Measurements from ENCODE around the gene AQP9.
"Not testable (repeated sequence)": the region's sequence is repeated elsewhere in the genome, so short reads cannot be mapped to it uniquely, and the experiment has no call there.

The AQP9 gene

DNA sequence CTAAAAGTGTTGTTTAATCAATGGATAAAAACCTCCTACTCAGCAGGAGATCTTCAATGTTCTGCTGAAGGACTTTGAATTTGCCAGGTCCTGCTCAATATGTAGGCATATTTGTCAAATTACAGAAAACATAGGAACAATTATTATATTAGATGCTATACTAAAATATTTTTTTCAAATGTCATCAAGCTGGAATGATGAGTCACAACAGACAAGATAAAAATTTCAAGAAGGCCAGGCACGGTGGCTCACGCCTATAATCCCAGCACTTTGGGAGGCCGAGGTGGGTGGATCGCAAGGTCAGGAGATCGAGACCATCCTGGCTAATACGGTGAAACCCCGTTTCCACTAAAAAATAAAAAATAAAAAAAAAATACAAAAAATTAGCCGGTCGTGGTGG, 68.0 kb downstream of the AQP9 start:
- DNase-seq (ENCODE audit: low read depth), result no peak
- no peak overlapping the region for H3K4me3 ChIP-seq (ENCODE audit: low read depth, low read length)
- TF ChIP-seq, protein P1, sequence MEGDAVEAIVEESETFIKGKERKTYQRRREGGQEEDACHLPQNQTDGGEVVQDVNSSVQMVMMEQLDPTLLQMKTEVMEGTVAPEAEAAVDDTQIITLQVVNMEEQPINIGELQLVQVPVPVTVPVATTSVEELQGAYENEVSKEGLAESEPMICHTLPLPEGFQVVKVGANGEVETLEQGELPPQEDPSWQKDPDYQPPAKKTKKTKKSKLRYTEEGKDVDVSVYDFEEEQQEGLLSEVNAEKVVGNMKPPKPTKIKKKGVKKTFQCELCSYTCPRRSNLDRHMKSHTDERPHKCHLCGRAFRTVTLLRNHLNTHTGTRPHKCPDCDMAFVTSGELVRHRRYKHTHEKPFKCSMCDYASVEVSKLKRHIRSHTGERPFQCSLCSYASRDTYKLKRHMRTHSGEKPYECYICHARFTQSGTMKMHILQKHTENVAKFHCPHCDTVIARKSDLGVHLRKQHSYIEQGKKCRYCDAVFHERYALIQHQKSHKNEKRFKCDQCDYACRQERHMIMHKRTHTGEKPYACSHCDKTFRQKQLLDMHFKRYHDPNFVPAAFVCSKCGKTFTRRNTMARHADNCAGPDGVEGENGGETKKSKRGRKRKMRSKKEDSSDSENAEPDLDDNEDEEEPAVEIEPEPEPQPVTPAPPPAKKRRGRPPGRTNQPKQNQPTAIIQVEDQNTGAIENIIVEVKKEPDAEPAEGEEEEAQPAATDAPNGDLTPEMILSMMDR (IDR thresholded peaks at IDR 0.05; ENCODE audit: insufficient read depth, low read depth, low read length, missing control alignments), result no peak

DNA sequence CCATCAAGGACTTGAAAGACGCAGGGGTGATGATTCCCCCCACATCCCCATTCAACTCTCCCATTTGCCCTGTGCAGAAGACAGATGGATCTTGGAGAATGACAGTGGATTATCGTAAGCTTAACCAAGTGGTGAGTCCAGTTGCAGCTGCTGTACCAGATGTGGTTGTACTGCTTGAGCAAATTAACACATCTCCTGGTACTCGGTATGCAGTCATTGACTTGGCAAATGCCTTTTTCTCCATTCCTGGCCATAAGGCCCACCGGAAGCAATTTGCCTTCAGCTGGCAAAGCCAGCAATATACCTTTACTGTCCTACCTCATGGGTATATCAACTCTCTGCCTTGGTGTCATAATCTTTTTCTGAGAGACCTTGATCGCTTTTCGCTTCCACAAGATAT, 70.0 kb downstream of the AQP9 start:
- not testable (repeated sequence) for DNase-seq (ENCODE audit: low read depth); H3K4me3 ChIP-seq (ENCODE audit: low read depth, low read length)

DNA sequence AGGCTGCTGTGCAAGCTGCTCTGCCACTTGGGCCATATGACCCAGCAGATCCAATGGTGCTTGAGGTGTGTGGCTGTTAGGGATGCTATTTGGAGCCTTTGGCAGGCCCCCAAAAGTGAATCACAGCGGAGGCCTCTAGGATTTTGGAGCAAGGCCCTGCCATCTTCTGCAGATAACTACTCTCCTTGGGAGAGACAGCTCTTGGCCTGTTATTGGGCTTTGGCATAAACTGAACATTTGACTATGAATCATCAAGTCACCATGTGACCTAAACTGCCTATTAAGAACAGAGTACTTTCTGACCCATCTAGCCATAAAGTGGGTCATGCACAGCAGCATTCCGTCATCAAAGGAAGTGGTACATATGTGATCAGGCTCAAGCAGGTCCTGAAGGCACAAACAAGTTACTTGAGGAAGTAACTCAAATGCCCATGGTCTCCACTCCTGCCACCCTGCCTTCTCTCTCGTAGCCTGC, 70.9 kb downstream of the AQP9 start:
- H3K4me3 ChIP-seq (ENCODE audit: low read depth, low read length); DNase-seq (ENCODE audit: low read depth): not testable (repeated sequence)

DNA sequence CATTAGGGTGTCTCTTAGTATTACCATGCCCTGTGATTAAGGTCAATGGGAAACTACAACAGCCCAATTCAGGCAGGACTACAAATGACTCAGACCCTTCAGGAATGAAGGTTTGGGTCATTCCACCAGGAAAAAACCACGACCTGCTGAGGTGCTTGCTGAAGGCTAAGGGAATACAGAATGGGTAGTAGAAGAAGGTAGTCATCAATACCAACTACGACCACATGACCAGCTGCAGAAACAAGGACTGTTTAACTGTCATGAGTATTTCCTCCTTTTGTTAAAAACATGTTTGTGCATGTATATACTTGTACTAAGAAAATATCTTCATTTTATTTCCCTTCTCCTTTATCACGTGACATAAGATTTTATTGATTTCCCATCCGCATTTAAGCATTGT, 71.8 kb downstream of the AQP9 start:
- H3K4me3 ChIP-seq (ENCODE audit: low read depth, low read length); DNase-seq (ENCODE audit: low read depth): not testable (repeated sequence)

DNA sequence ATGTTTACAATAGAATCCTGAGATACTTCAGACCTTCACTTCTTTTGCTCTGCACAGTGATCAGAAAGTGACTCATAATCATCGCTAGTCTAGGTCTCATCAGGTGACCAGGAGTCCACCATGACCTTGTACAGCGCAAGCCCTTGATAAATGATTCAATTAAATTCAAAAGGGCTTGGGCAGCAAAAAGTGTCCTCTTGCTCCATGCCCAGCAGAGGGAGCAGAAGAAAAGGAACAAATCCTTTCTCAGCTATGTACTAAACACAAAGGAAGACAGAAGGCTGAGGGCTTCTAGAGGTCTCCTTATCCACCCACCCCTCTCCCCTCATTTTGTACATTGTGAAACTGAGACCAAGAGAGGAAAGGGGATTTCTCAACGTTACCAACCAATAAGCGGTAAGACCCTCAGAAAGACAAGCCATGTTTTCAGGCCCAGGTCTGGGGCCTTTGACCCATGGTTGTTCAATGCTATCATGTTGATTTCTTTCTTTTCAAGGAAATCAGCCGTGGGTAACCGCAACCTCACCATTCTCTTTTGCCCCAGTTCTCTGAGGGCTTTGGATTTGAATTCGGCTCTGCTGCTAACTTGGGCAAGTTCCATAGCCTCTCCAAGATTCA, 74.8 kb downstream of the AQP9 start:
- peak; percentile 24 for DNase-seq (ENCODE audit: low read depth)
- TF ChIP-seq, protein P1 (IDR thresholded peaks at IDR 0.05; ENCODE audit: insufficient read depth, low read depth, low read length, missing control alignments), result peak; percentile 26
- H3K4me3 ChIP-seq (ENCODE audit: low read depth, low read length), result no peak overlapping the region

DNA sequence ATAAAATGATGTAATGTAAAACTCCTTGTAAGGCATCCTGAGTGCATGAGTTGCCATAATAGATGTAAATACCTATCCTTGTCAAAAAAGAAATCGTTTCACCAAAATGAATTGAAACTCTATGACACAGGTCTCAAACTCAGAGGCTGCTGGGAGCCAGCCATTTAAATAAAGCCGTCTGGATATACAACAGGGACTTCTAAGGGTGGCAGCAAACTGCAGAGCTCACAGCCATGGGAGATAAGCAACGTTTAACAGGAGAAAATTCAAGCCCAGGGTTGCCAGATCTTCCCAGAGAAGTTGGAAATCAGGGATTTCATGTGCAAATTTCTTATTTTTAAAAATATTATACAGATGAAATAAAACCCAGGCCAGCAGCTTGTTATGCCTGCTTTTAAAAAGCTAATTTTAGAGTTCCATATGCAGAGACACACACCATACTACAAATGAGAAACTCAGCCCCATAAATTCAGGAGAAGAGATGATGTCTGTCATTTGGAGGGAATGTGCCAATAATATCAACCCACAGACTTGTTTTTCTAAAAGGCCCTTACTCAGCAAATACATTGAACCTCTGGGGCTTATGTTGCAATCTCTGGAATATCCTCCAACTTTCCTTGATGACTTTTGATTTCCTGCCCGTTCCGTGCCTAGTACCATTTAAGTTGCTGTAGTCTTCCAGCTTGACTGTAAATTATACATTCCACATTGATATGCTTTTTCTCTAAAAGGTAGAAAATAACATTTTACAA, 75.6 kb downstream of the AQP9 start:
- DNase-seq (ENCODE audit: low read depth), result no peak
- TF ChIP-seq, protein P1 (IDR thresholded peaks at IDR 0.05; ENCODE audit: insufficient read depth, low read depth, low read length, missing control alignments), result no peak
- H3K4me3 ChIP-seq (ENCODE audit: low read depth, low read length), result no peak overlapping the region

DNA sequence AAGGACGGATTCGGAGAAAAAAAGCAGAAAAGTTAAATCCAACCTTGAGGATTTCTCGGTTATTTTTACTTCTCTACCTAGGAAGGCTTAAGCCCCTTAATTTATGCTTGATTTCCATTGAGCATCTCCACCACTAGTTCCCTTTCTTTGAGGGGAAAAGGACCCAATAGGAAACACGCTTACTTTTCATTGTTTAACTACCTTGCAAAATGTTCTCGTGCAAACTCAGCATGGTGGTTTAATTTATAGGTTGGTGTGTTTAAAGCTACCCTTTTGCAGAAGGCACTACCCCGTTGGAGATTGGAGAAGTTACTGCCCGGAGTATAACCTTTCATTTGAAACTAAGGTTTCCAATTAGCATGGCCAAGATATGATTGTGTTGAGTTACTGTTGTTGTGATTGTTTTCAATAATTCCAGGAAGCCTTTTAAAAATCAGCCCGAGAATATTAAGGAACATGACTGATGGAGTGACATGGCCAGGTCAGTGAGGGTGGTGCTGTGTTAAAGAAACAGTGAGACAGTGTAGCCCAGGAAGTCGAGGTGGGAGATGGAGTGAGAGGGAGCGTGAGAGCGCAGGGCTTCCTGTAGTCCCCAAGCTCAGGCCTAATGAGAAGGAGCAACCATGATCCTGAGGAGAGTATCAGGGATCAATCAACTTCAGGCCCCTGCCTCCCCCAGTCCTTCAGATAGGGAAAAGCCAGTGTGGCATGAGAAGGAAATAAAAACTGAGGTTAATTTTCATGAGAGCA, 76.6 kb downstream of the AQP9 start:
- DNase-seq (ENCODE audit: low read depth), result no peak
- H3K4me3 ChIP-seq (ENCODE audit: low read depth, low read length), result no peak overlapping the region
- TF ChIP-seq, protein P1 (IDR thresholded peaks at IDR 0.05; ENCODE audit: insufficient read depth, low read depth, low read length, missing control alignments), result no peak

DNA sequence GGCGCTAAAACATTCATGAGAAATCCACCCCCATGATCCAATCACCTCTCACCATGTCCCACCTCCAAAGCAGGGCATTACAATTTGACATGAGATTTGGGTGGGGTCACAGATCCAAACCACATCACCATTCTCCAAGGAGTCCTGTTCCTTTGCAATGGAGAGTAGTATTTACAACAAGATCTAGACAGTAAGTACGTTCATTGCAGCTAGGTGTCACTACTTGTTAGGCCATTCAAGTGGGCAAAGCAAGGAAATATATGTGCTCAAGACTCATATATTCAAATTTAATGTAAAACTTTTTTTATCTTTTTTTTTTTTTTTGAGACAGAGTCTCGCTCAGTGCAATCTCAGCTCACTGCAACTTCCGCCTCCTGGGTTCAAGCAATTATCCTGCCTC, 79.3 kb downstream of the AQP9 start:
- TF ChIP-seq, protein P1 (IDR thresholded peaks at IDR 0.05; ENCODE audit: insufficient read depth, low read depth, low read length, missing control alignments), result no peak
- DNase-seq (ENCODE audit: low read depth), result no peak

More for the DNA sequence above, 79.3 kb downstream of the AQP9 start:
- no peak overlapping the region for H3K4me3 ChIP-seq (ENCODE audit: low read depth, low read length)
